NCI-H1694 treated with DMSO at 0.1 percent for 48 hours (cell line): Measurements from ENCODE around the gene DENND1A.
"Not testable (repeated sequence)": the region's sequence is repeated elsewhere in the genome, so short reads cannot be mapped to it uniquely, and the experiment has no call there.

Experiments used
- DNase-seq: peaks from one replicate; lab custom pipeline; 2025; lab: John Stamatoyannopoulos, UW

The DENND1A gene

DNA sequence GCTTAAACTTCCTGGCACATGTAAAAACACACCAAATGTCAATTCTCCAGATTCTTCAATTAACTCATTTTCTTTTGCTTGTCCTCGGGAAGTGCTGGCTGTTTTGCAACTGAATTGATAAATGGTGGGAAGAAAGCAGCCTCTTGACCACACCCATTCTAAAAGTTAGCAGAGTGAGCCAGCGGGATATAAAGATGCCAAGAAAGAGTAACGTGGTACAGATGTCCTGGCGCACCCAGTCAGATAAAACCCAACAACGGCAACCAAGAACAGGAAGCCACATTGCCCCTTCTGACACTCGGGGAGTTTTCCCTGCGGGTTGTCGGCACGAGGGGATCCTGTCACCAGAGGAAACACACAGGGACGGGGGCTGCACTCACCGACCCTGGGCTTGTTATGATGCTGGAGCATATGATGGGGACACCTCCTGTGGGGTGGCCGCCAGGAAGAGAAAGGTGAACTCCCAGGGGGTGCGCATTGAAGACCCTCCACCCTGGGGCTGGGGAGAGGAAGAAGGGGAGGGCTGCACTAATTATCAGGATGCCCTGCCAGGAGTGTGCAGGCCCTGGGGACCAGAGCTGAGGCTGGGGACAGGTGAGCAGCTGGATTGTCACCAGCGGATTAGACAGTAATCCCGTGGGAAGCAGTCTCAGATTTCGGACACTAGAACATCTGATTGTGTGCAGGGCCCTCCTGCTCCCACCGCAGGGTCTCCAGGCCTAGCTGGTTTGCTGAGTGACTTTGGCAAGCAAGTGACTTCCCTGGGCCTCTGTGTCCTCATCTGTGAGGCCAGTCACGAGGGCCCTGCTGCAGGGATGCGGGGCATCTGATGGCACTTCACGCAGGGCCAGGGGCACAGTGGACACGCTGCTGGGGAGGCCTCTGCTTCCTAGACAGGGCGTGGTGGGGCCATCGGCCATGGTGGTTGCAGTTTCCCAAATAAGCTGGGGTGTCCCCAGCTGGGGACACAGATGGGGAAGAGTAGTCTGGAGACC is 514.7 kb downstream of the DENND1A start:
- DNase-seq: no peak

DNA sequence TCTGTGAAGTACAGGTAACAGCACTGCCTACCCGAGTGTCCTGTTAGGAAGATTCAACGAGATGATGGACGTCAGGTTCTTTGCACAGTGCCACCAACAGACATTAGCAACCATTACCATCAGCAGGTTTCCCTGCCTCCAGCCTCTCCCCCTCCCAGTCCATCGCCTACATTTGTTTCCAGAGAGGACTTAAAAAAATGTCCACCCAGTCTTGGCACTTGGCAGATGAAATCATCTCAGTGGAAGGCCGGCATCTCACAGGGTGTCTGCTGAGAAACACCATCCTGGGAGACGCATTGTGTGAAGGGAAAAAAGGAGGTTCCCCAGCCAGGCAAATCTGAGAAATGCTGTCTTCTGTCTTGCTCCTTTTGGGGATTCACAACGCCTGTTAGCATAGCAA is 515.7 kb downstream of the DENND1A start:
- no peak for DNase-seq

DNA sequence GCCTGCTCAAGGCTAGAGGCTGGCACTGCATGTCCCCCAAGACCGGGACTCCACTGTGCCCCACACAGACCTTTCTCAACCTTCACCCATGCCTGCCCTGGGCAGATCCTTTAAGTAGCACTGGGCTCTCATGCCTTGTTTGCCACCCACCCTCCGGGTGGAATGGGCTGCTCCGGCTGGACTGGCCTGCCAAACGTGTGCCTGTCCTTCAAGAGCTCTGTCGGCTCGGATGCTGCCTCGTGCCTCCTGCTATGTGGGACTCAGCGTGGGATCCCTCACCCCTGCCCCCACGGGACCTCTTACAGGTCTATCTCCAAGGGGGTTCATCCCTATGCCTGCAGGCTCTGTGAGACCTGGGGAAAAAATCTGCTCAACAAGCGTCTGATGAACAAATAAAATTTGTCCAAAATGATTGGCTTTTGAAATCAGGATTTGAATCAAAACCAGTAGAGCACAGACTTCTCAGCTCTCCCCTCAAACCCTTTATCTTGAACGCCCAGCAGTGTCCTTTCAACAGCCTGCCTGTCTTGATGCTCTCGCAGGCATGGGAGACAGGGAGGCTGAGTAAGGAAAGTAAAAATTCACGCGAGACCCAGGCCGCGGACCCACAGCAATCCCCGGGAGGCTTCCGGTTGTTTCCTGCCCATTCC is 517.6 kb downstream of the DENND1A start:
- no peak for DNase-seq

DNA sequence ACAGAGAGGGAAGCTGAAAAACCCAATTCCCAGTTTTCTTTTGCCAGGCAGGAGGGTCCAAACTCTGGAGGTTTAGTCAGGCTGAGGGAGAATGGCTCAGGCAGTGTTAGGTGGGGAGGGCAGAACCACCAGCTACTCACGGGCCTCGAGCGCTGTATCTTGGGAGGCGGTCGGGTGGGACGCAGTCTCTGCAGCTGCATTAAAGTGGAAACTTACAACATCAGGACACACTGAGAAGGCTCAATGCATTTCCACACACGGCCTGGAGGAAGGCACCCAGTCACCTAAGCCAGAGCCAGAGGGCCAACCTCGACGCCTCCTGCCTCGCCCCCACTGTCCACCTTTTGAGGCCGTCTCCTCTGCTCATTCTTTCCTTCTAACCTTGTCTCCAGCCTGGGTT is 518.3 kb downstream of the DENND1A start:
- no peak for DNase-seq

DNA sequence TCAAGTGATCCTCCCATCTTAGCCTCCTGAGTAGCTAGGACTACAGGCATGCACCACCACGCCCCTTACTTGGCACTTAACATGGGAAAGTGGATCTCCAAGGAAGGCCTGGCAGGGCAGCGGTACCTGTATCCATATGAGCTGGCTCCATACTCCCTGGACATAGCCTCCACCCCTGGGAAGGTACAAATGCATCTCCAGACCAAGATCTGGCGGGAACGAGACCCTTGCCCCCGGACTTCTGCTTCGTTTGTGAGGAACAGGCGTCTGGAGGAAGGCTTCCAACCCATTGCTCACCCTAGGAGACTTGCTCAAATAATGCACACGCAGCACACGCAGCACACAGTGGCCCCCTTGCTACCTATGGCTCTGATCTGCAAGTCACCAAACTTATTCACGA is 518.7 kb downstream of the DENND1A start:
- no peak for DNase-seq

DNA sequence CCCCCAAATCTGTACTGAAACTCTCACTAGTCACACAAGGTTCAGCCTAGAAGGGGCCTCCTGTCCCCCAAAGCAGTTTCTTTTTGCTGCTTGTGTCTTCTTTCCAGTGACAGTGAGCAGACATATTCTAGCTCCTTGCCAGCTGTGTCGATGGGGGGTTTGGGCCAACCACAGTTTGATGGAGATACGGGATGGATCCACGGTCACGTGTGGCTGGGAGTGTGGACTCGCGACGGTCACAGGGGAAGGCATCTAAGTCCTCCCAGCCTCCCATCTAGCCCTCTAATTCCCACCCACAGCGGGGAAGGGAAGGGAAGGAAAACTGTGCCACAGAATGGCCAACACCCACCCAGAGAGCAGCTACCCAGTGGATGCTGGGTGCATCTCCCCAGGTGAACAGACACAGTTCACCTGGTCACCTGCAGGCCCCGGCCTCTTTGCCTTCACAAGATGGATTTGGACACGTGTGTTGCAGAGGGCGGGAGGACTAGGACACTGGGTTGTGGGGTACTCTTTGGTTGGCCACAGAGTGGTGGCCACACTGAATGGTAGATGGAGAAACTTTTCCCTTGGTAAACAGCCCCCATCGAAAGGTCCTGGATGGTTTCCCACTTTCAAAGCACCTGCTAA is 519.5 kb downstream of the DENND1A start:
- DNase-seq: no peak

DNA sequence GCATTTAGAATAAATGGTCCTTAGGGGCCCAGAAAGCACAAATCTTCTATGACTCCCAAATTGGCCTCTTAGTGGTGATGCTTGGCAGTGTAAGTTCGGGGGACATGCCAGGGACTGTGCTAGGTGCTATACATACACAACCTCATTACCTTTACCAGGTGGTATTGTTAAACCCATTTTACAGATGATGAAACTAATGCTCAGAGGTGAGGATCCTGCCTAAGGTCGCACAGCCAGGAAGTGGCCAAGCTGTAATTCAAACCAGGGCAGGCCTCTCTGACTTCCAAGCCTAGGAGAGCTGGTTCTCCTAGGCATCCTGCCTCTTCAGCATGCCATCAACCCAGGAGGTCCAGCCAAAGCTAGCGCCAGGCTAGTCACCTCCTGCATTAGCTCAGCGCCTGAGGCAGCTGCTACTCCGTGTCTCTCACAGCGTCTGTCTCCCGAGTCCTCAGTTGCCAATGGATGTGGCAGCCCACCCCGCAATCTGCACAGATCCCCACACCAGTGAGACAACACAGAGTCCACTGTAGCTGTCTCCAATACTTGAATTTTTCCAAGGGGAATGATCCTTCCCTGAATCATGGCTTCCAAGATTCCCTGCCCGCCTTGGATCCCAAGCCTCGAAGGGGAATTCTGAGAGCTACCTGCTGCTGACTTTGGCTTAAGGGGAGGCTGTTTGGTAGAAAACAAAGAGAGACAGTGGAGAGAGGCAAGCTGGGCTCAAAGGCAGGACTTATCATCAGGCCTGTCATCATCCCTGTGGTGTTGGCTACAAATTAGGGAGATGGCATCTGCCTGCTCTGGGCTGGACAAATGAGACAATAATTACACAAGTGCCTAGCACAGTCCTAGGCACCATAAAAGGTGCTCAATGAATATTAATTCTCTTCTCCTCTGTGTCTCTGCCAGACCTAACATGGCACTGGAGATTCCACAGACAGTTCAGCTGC is 521.3 kb downstream of the DENND1A start:
- DNase-seq: no peak

DNA sequence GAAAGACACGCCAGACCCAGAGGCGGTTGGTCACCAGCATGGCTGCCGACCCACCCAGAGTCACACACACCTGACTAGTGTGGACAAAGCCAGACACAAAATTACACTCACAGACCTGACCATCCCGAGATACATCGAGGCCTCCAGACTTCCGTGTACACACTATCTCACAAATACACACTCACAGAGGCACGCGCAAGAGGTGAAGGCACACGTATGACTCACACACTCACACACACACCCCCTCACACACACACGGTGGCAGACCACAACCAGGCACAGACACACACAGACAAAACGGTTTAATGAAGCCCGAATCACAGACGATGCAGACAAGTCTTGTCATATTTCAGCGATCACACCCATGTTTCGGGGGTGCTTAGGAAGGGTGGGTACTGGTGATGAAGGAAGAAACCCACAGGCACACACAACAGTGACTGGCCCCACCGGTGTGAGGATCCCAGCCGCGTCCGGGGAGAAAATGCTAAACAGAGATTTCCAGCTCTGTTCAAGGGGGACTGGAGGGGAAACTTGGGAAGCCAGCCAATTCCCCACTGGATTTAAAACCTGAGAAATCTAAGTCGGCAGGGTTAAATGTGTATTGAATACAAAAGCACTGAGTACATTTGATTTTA is 522.6 kb downstream of the DENND1A start:
- DNase-seq: peak; percentile 35

DNA sequence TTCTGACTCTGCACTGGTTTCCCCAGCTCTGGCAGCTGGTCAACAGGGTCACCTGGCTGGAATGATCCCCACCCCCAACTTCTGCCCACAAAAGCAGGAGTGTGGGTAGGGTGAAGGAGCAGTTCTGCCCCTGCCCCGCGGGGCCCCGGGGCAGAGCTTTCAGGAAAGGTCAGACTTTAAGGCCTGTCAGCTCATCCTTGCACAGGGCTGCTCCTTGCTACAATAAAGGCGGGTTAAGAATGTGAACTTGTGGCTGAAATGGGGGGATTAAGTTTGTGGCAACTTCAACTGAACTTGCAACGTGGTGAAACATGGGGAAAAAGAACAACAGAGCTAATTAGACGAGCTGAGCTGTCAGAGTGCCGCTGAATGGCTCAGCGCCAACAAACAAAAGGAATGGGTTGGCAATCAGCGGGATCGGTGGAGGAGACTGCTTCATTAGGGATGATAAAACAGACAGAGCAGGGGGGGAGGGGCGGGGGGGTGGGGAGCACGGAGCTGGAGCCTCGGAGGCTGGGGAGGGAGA is 523.2 kb downstream of the DENND1A start:
- DNase-seq: peak; percentile 36

DNA sequence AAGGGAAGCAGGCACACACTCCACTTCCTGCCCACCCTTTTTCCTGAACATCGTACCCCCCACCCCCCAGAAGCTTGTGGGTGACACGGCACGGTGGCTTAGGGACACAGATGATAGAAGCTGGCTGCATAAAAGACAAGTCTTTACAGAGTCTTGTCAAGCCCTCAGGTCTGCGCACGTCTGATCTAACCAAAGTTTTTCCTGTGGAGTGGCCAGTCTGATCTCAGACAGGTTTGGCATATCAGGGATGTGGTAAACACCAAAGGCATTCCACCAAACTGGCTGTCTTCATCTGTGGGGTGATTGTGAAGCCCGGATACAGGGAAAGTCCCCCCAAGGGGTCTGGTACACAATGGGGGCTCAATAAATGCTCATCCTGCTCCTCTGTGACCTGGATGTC is 523.9 kb downstream of the DENND1A start:
- DNase-seq: no peak

DNA sequence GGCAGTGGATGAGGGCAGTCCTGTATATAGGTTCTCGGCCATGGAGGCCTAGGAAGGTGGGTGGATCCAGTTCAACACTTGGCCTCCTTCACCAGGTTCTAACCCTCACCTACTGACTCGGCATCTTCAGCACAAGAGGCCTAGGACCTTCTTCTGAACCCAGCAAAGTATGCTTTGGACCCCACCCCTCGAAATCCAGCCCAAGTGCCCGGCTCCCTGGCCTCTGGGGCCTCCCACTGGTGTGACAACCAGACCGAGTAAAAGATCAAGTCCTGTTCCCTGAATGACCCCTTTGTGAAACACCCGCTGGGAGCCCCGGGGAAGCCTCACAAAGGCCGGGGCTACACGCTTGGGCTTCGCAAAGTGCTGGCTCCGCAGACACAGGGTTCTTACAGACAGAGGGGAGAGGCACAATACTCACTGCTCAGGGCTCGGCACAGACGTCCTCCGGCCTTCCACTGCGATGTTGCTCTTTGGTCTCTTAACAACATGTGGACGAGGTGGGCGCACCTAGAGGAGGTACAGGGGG is 526.9 kb downstream of the DENND1A start:
- no peak for DNase-seq

DNA sequence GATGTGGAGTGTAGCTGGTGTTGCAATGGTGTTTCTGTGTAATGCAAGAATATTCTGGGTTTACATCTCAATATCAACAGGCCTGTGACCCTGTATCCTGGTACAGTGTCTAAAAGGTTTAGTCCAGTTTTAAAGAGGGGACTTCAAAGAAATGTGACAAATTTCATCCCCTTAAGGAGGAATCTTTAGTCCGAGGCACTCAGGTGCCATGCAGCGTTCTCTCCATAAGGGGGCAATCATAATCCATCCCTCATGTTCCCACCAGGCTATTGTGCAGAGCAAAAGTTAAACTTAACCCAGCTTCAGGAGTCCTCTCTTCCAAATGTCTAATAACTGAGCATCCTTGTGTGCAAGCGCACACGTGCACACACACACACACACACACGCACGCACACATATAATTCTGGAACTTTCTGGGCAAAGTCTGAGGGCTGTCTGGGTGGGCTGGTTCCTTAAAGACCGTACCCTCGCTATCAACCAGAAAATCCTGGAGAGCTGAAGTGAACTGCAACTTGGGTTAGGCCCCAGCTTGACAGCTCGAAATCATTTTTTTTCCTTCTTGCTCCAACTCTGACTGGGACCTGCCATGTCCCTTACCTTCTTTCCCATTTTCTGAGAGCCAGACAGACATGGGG is 527.9 kb downstream of the DENND1A start:
- DNase-seq: peak; percentile 65

DNA sequence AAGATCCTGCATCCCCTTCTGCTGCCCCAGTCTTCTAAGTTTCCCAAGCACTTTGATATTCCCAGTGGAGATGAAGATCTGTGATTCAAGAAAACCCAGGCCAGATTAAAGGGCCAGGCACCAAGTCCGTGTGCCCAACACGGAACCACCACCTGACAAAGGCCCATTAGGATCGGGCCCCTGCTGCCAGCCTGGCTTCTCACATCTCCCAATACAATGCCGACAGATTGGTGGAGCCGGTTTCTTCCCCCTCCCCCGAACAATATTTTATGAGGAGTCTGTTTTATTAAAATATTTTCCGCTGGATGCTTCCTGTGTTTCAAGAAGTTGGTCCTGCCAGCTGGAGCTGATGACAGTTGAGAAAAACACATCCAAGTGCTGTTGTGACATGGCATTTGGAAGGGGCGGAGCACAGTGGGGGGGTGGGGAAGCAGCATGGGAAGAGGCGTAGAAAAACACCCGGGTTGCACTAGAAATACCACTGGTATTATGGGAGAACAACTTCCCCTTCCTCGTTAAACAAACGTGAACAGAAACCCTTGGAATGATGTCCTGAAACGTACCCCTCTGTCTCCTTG is 528.9 kb downstream of the DENND1A start:
- DNase-seq: peak; percentile 59

DNA sequence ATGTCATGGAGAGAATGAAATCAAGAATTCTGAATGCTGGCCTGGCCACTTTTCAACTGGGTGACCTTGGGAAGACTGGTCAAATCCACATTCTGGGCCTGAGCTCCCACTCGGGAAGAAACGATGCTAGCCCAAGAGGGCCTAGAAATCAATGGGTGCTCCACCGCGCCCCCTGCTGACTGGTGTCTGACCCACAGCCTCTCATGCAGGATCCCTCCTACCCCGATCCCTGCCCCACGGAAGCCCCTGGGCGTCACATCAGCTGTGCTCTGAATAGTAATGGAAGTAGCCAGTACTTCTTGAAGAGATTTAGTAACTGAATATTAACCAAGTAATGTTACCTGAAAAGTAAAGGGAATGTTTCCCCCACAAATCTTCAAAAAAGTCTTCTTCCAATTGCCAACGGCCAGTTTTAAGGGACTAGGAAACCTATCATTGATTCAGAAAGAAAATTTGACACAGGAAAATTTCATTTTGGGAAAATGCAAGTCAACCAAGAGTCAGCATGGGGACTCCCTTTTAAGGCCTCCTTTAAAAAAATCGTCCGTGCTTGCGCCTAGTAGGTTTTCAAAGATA is 530.0 kb downstream of the DENND1A start:
- no peak for DNase-seq

DNA sequence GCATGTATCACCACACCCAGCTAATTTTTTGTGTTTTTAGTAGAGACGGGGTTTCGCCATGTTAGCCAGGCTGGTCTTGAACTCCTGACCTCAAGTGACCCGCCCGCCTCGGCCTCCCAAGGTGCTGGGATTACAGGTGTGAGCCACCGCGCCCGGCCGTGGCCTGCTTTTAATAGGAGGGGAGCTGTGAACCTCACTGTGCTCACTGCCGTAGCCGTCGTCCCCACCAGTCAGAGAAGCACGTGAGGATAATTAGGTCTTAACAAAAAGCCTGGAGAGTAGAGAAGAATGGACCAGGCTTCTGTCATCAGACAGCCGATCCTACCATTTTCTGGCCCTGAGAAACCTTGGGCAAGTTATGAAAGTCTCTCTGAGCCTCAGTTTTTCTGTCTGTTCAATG is 531.0 kb downstream of the DENND1A start:
- not testable (repeated sequence) for DNase-seq

DNA sequence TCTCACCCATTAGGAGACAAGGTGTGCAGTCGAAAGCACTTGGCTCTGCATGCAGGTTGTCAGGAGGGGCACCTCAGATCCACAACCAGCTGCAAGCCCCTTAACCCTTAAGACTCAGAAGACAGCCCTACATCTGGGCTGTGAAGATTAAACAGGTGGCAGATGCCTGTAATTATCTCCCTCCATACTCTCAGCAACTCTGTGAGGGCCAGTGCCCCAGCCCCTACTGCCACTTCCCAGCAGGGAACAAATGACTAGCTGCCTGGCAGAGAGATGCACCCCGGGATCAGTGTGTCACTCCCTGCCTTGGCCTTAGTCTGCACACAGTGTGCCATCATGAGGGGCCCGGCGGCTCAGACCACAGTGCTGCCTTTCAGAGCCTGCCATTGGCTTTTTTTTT is 532.0 kb downstream of the DENND1A start:
- no peak for DNase-seq

DNA sequence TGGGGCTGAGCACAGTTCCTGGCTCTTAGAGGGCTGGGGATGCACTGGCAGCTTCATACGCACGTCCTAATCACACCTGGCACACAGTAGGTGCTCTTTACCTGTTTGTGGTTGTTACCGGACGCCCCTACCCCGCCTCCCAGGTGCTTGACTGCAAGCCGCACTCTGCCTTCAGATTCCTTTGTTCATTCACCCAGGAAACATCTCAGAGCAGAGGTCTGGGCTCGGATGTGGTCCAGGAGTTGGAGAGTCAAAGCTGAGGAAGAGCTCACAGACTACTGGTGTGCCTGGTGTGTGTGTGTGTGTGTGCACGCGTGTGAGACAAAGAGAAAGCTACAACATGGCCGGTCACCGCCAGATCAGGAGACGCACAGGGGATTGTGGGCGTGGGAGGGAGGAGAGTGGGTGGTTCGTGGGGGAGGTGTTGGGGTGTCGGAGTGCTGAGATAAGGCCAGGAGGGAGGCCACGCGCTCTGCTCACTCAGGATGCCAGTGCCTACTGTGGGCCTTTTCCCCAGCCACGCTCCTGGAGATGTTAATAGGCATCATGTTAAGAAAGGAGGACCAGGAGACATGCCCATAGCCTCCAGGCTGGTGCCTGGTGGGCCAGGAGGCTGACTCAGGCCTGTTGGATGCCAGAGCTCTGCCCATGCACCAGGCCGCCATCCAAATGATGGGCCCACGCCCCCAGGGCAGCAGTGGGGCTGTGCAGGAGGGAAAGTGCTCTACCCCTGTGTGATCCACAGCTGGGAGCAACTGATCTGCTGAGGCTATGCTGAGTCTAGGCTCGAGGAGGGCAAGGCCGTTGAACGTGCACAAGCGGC is 534.0 kb downstream of the DENND1A start:
- no peak for DNase-seq

DNA sequence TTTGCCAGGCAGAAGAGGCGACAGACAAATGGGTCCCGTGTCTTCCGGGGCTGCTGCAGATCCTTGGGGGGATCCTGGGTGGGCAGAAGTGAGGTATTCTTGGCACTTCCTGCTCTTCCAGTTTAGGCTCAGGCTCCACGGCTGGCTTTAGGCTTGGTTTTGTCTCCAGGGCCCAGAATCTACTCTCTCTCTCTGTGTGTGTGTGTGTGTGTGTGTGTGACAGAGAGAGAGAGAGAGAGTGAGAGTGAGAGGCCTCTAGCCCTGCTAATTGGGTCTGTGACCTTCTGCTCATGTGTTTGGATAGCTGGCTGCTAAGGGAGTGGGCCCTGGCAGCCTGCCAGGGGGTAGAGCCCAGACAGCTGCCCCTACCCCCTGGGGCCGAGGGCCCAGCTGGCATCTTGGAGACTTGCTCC is 534.6 kb downstream of the DENND1A start:
- peak; percentile 73 for DNase-seq
